Astrocyte of the cerebellum (primary cell): ENCODE data around the gene NCS1.

ENCODE experiments used
- DNase-seq: peaks from one replicate; pipeline ENCODE4 v3.0.0-alpha.2; 2011; ENCODE audit warnings: low read depth
- H3K4me3 ChIP-seq: 2 replicates; pipeline ENCODE4 v1.5.1; 2011; ENCODE audit warnings: mild to moderate bottlenecking, low read depth, low read length, moderate library complexity
- CTCF ChIP-seq: IDR thresholded peaks from 2 replicates; pipeline ENCODE4 v1.5.1; 2012; ENCODE audit warnings: low read length, low read depth, moderate library complexity, mild to moderate bottlenecking; ENCODE audit errors: missing control alignments
- in situ Hi-C: cut with HindIII; loops from 2 replicates; pipeline ENCODE4 v1.10.0; 2017; ENCODE audit warnings: low sequenced_read_pairs

Gene NCS1

GRCh38 chr9:130172161-130172857 is at the start of gene NCS1:
TSS of gene NCS1 (plus strand) at chr9:130172404. CDS start at chr9:130172664, 260 bp downstream.
- H3K4me3 ChIP-seq = peak within 1 kb of the TSS; percentile 66
- TF ChIP-seq CTCF = no peak
- in situ Hi-C loops = no loop called here

GRCh38 chr9:130122456-130122855 is 49.7 kb upstream of the NCS1 start:
- in situ Hi-C loops = no loop called here
- no peak for DNase-seq
- TF ChIP-seq CTCF = no peak
- H3K4me3 ChIP-seq = no peak overlapping the region

More at GRCh38 chr9:130172161-130172857, at the start of gene NCS1:
- DNase-seq = no peak

GRCh38 chr9:130124085-130124860 is 47.9 kb upstream of the NCS1 start:
- in situ Hi-C loops = no loop called here
- DNase-seq = no peak
- no peak overlapping the region for H3K4me3 ChIP-seq
- no peak for TF ChIP-seq CTCF

GRCh38 chr9:130126721-130127433 is 45.3 kb upstream of the NCS1 start:
- DNase-seq = no peak
- no peak for TF ChIP-seq CTCF
- in situ Hi-C loops = no loop called here
- no peak overlapping the region for H3K4me3 ChIP-seq

GRCh38 chr9:130128251-130128650 is 44.0 kb upstream of the NCS1 start:
- no peak overlapping the region for H3K4me3 ChIP-seq
- TF ChIP-seq CTCF = no peak
- in situ Hi-C loops = no loop called here
- DNase-seq = no peak

- DNase-seq = peak; percentile 64
- no peak overlapping the region for H3K4me3 ChIP-seq
- in situ Hi-C loops = no loop called here
- no peak for TF ChIP-seq CTCF
These were observed 43.3 kb upstream of the NCS1 start for GRCh38 chr9:130128733-130129431.
